B cell (primary cell): Measurements from ENCODE around the gene SIGMAR1. TPM values are rescaled to one million over a fixed set of nuclear protein-coding genes. Genes with fewer than 3 reads are reported as not detected.

Source experiments
- ATAC-seq: fragments of 200-7000 bp; cut with Tn5 transposase; one replicate; pipeline ENCODE4 v1.10.0; 2021; ENCODE audit warnings: low read depth, mild to moderate bottlenecking, moderate number of reproducible peaks, moderate library complexity
- CTCF ChIA-PET: fragments of 350-600 bp; sonication (Branson Sonifier 250); formaldehyde crosslinking; loops from one replicate; lab custom pipeline; 2021; ENCODE audit warnings: antibody characterized with exemption, inconsistent platforms; lab: Charles Lee
- POLR2A ChIA-PET: fragments of 350-600 bp; sonication (Branson Sonifier 250); formaldehyde crosslinking; loops from one replicate; lab custom pipeline; 2021; ENCODE audit warnings: antibody characterized with exemption; lab: Charles Lee
- DNase-seq: peaks from one replicate; pipeline ENCODE4 v3.0.0; 2013
- H2AFZ ChIP-seq: 2 replicates; pipeline ENCODE4 v1.6.1; 2012; ENCODE audit warnings: mild to moderate bottlenecking, low read depth, low read length; ENCODE audit not compliant: insufficient read depth, poor library complexity, severe bottlenecking
- H3K27ac ChIP-seq, 2 donors: 1 replicate in 1 of 2; 2 replicates in 1 of 2; pipeline ENCODE4 v1.5.1; 2012 to 2013; ENCODE audit warnings: low read length in 2 of 2, mild to moderate bottlenecking in 2 of 2, moderate library complexity in 1 of 2
- H3K27me3 ChIP-seq, 4 experiments: fragments of 200-600 bp in 1 of 4; sonication (generic) in 1 of 4; replicated peaks in 1 of 4; 1 replicate in 2 of 4; 2 replicates in 2 of 4; pipeline versions ENCODE4 v1.6.1 to v1.7.0; 2013 to 2016; ENCODE audit warnings: low read length in 3 of 4, mild to moderate bottlenecking in 2 of 4, mixed read lengths in 1 of 4, moderate library complexity in 1 of 4; ENCODE audit not compliant: insufficient read depth in 4 of 4, control insufficient read depth in 3 of 4; ENCODE audit errors: control extremely low read depth in 1 of 4
- H3K36me3 ChIP-seq, 2 experiments: replicated peaks in 1 of 2; 1 replicate in 1 of 2; 2 replicates in 1 of 2; pipeline versions ENCODE4 v1.6.1 to v1.7.1; 2013; ENCODE audit warnings: low read length in 1 of 2; ENCODE audit not compliant: insufficient read depth in 2 of 2, control insufficient read depth in 1 of 2; ENCODE audit errors: control extremely low read depth in 1 of 2, extremely low read depth in 1 of 2
- H3K4me1 ChIP-seq, 2 donors: fragments of 200-600 bp in 1 of 2; sonication (generic) in 1 of 2; 1 replicate in 1 of 2; 2 replicates in 1 of 2; pipeline versions ENCODE4 v1.5.1 to v1.6.1; 2013 to 2017; ENCODE audit warnings: low read length in 2 of 2; ENCODE audit not compliant: control insufficient read depth in 2 of 2, insufficient read depth in 2 of 2
- H3K4me2 ChIP-seq: replicated peaks from 2 replicates; pipeline ENCODE3; 2012; ENCODE audit warnings: mild to moderate bottlenecking, low read depth, low read length; ENCODE audit not compliant: poor library complexity, severe bottlenecking
- H3K4me3 ChIP-seq, 5 experiments: fragments of 200-600 bp in 1 of 5; sonication (generic) in 1 of 5; 1 replicate in 3 of 5; 2 replicates in 2 of 5; pipeline versions ENCODE4 v1.5.1 to v1.7.0; 2011 to 2016; ENCODE audit warnings: low read length in 4 of 5, mild to moderate bottlenecking in 4 of 5, low read depth in 2 of 5, control low read depth in 1 of 5, moderate library complexity in 1 of 5; ENCODE audit not compliant: insufficient read depth in 1 of 5; ENCODE audit errors: control extremely low read depth in 1 of 5, extremely low read depth in 1 of 5
- H3K79me2 ChIP-seq: fragments of 200-600 bp; sonication (generic); one replicate; pipeline ENCODE4 v1.6.0; 2016; ENCODE audit warnings: low read length; ENCODE audit not compliant: control insufficient read depth, insufficient read depth
- H3K9ac ChIP-seq: fragments of 200-600 bp; sonication (generic); 2 replicates; pipeline ENCODE4 v1.6.1; 2017; ENCODE audit warnings: mild to moderate bottlenecking, low read length, moderate library complexity
- H3K9me3 ChIP-seq, 3 donors: one replicate each; pipeline versions ENCODE4 v1.6.1 to v1.7.1; 2013; ENCODE audit warnings: low read length in 2 of 3; ENCODE audit not compliant: control insufficient read depth in 2 of 3, insufficient read depth in 1 of 3; ENCODE audit errors: control extremely low read depth in 1 of 3
- H4K20me1 ChIP-seq: 2 replicates; pipeline ENCODE4 v1.6.0; 2012; ENCODE audit warnings: mild to moderate bottlenecking, low read length; ENCODE audit not compliant: insufficient read depth, control insufficient read depth, poor library complexity, severe bottlenecking
- H3K27ac Mint-ChIP-seq: one replicate; pipeline ENCODE4 v1.8.0; 2021; ENCODE audit warnings: mixed read lengths
- H3K27me3 Mint-ChIP-seq: one replicate; pipeline ENCODE4 v1.8.0; 2021; ENCODE audit warnings: mixed read lengths
- H3K4me1 Mint-ChIP-seq: one replicate; pipeline ENCODE4 v1.8.0; 2021; ENCODE audit warnings: mixed read lengths
- H3K4me3 Mint-ChIP-seq: one replicate; pipeline ENCODE4 v1.8.0; 2021; ENCODE audit warnings: mixed read lengths
- H3K9me3 Mint-ChIP-seq: one replicate; pipeline ENCODE4 v1.8.0; 2022; ENCODE audit warnings: mixed read lengths; ENCODE audit not compliant: insufficient read depth
- CTCF ChIP-seq: fragments of 200-600 bp; IDR thresholded peaks from one replicate; pipeline ENCODE4 v1.8.0; 2022; ENCODE audit warnings: antibody characterized with exemption, mild to moderate bottlenecking
- EZH2 ChIP-seq: IDR thresholded peaks from 2 replicates; pipeline ENCODE4 v1.6.1; 2012; ENCODE audit warnings: borderline replicate concordance, low read depth, mild to moderate bottlenecking, moderate library complexity, low read length; ENCODE audit not compliant: insufficient read depth, poor library complexity, severe bottlenecking
- WGBS: methylation state at CpG from one replicate; pipeline ENCODE4 v1.1.5; 2013; ENCODE audit warnings: missing lambda C conversion rate; ENCODE audit not compliant: insufficient coverage; 5-methylcytosine and 5-hydroxymethylcytosine counted together
- intact Hi-C: fragments of 100-400 bp; cut with micrococcal nuclease; formaldehyde crosslinking; loops from one replicate; pipeline ENCODE4 v1.10.0; 2022
- polyA plus RNA-seq: library from polyadenylated mRNA; depleted of rRNA; stranded (reverse); fragments of >200 nt; gene quantifications from 2 replicates; pipeline ENCODE4 v1.2.3, GENCODE V29; 2012
- total RNA-seq, 2 donors: library from RNA; stranded (reverse); fragments of 120-200 nt in 1 of 2; gene quantifications; 1 replicate in 1 of 2; 2 replicates in 1 of 2; pipeline versions ENCODE4 v1.2.3 to v1.2.4, GENCODE V29; 2013 to 2022

SIGMAR1 gene
- total and polyA plus RNA-seq, 2 donors (not counting 1 experiment from before 2014, with no cell fraction given), result 21.4 to 30.7 TPM

- peaks cover 0 to 1% (median 1%) of the 10 kb centered on the region in 3 donors for H3K9me3 ChIP-seq
- DNase-seq, result peak; percentile 55
- no peak overlapping the region for H3K4me3 ChIP-seq
- H3K27ac ChIP-seq, result no peak overlapping the region
- no peaks in the 10 kb centered on the region for H4K20me1 ChIP-seq
- CTCF ChIA-PET, result interaction anchor here (0.6 to 1.7 kb wide), 3 partner anchors 24 to 197 kb away, joined by 3 to 15 read pairs (median 3); no protein-coding TSS in a partner anchor
- H3K27me3 ChIP-seq, result peaks cover 0 to 2% (median 0%) of the 10 kb centered on the region in 4 experiments
- 8% methylated on average over 6 of the region's 10 CpGs for WGBS
- intact Hi-C loops, result loop anchor here (2.0 kb wide), 1 partner anchor 28 kb away; no protein-coding TSS in a partner anchor
- no peaks in the 10 kb centered on the region for H3K4me1 ChIP-seq
- H2AFZ ChIP-seq, result no peak overlapping the region
- peaks cover 3% of the 10 kb centered on the region for H3K9me3 Mint-ChIP-seq
- no peak for TF ChIP-seq EZH2
- peak; percentile 32 for TF ChIP-seq CTCF
- POLR2A ChIA-PET, result no interaction called here
- H3K4me2 ChIP-seq, result no peak overlapping the region
- H3K36me3 ChIP-seq, result no peaks in the 10 kb centered on the region
- no peak overlapping the region for H3K9ac ChIP-seq
- no peaks in the 10 kb centered on the region for H3K27me3 Mint-ChIP-seq
- H3K79me2 ChIP-seq, result no peaks in the 10 kb centered on the region
- H3K4me3 Mint-ChIP-seq, result no peak overlapping the region
- peak; percentile 54 for ATAC-seq
- no peak overlapping the region for H3K27ac Mint-ChIP-seq
- H3K4me1 Mint-ChIP-seq, result no peaks in the 10 kb centered on the region
Measured at GRCh38 chr9:34675048-34675714, 37.6 kb upstream of the SIGMAR1 start.

GRCh38 chr9:34674440-34674839, 36.9 kb upstream of the SIGMAR1 start:
- ATAC-seq, result no peak
- H3K4me3 ChIP-seq, result no peak overlapping the region
- H3K9ac ChIP-seq, result no peak overlapping the region
- H4K20me1 ChIP-seq, result no peaks in the 10 kb centered on the region
- POLR2A ChIA-PET, result no interaction called here
- H3K4me1 ChIP-seq, result no peaks in the 10 kb centered on the region
- no peaks in the 10 kb centered on the region for H3K4me1 Mint-ChIP-seq
- TF ChIP-seq CTCF, result no peak
- TF ChIP-seq EZH2, result no peak
- DNase-seq, result no peak
- H3K27me3 ChIP-seq, result peaks cover 0 to 2% (median 0%) of the 10 kb centered on the region in 4 experiments
- intact Hi-C loops, result loop anchor here (2.0 kb wide), 1 partner anchor 28 kb away; no protein-coding TSS in a partner anchor
- no peak overlapping the region for H3K4me2 ChIP-seq
- WGBS, result 94% methylated on average over 3 of the region's 3 CpGs
- H3K79me2 ChIP-seq, result no peaks in the 10 kb centered on the region
- no peak overlapping the region for H3K27ac Mint-ChIP-seq
- H3K27ac ChIP-seq, result no peak overlapping the region
- no peak overlapping the region for H3K4me3 Mint-ChIP-seq
- H3K9me3 ChIP-seq, result peaks cover 0 to 8% (median 5%) of the 10 kb centered on the region in 3 donors
- no peak overlapping the region for H2AFZ ChIP-seq
- H3K9me3 Mint-ChIP-seq, result peaks cover 6% of the 10 kb centered on the region
- CTCF ChIA-PET, result interaction anchor here (1.7 kb wide), 1 partner anchor 27 kb away, joined by 15 read pairs; no protein-coding TSS in a partner anchor
- no peaks in the 10 kb centered on the region for H3K27me3 Mint-ChIP-seq
- no peaks in the 10 kb centered on the region for H3K36me3 ChIP-seq
